Left lung (tissue), 10 donors: ENCODE data around the gene PCDHB3. TPM values are rescaled to one million over a fixed set of nuclear protein-coding genes. Genes with fewer than 3 reads are reported as not detected.
"Not testable (repeated sequence)": the region's sequence is repeated elsewhere in the genome, so short reads cannot be mapped to it uniquely, and the experiment has no call there.

Source experiments
- ATAC-seq: fragments of 200-7000 bp; cut with Tn5 transposase; one replicate; pipeline ENCODE4 v1.9.1; 2020; ENCODE audit warnings: moderate library complexity
- DNase-seq, 4 donors: peaks; one replicate each; pipeline ENCODE4 v3.0.0-alpha.2; 2013 to 2020
- H3K27ac ChIP-seq, 2 donors: fragments of 200-600 bp; sonication (generic) in 1 of 2; one replicate each; pipeline versions ENCODE4 v1.5.0 to v1.8.0; 2020 to 2021
- H3K27me3 ChIP-seq, 2 donors: fragments of 200-600 bp; sonication (generic) in 1 of 2; one replicate each; pipeline versions ENCODE4 v1.5.0 to v1.8.0; 2020 to 2021
- H3K36me3 ChIP-seq, 2 donors: fragments of 200-600 bp; sonication (generic) in 1 of 2; one replicate each; pipeline versions ENCODE4 v1.5.0 to v1.8.0; 2020 to 2021
- H3K4me1 ChIP-seq, 2 donors: fragments of 200-600 bp; one replicate each; pipeline ENCODE4 v1.8.0; 2021
- H3K4me3 ChIP-seq, 2 donors: fragments of 200-600 bp; sonication (generic) in 1 of 2; one replicate each; pipeline versions ENCODE4 v1.5.0 to v1.8.0; 2020 to 2021; ENCODE audit warnings: mild to moderate bottlenecking in 1 of 2
- H3K9me3 ChIP-seq, 2 donors: fragments of 200-600 bp; sonication (generic) in 1 of 2; one replicate each; pipeline versions ENCODE4 v1.5.0 to v1.8.0; 2020 to 2021
- intact Hi-C, 2 donors: fragments of 100-400 bp; cut with DNase I; formaldehyde crosslinking; loops; one replicate each; pipeline versions ENCODE4 v1.11.2 to v1.14.2; 2022
- polyA plus RNA-seq, 6 donors: library from polyadenylated mRNA; unstranded; fragments of 120-200 nt; gene quantifications; one replicate each; pipeline ENCODE4 v1.2.1, GENCODE V29; 2013; ENCODE audit not compliant: insufficient read length in 6 of 6
- total RNA-seq, 2 donors: library from RNA; stranded (reverse); fragmentation: NEBNext Ultra II Directional; extraction: Animal tissue kit (Norgen Biotek cat#: 25700); gene quantifications; one replicate each; pipeline ENCODE4 v1.2.1, GENCODE V29; 2021
- TF ChIP-seq, protein P1 (sequence below), 2 donors: fragments of 200-600 bp; sonication (generic) in 1 of 2; IDR thresholded peaks; one replicate each; pipeline versions ENCODE4 v1.5.0 to v1.8.0; 2021; ENCODE audit warnings: antibody characterized with exemption in 2 of 2
- donor health status: DM: no; HTN: yes; CAD: no.
- donor health status: DM: no; HTN: no; CAD: no.

The PCDHB3 gene
- total and polyA plus RNA-seq, 8 donors, result 2.0 to 4.1 (median 3.2) TPM

DNA sequence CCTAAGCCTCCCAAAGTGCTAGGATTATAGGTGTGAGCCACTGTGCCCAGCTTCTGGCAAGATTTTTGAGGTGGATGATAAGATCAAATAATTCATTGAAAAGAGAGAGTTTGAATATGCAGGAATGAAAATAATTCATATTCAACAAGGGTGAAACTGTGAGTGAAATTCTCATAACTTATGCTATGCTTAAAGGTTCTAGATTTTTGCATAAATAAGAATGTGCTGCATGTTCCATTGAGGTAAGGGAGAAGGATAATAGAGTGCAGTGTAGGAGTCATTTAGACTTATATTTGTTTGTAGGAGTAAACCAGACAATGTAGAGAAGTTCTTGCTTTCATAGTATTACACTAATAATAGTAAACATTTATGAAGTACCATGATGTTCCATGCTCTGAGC lies 18.0 kb upstream of the PCDHB3 start:
- Histone ChIP-seq H3K27ac (no peak overlapping the region), H3K27me3 (peaks cover 0 to 46% of the 10 kb centered on the region in 2 donors), H3K4me1 (no peaks in the 10 kb centered on the region), H3K9me3 (peaks cover 0 to 22% of the 10 kb centered on the region in 2 donors), H3K36me3 (no peaks in the 10 kb centered on the region), H3K4me3 (no peak overlapping the region)
- intact Hi-C loops, result no loop called here
- DNase-seq, result no peak
- TF ChIP-seq, protein P1, sequence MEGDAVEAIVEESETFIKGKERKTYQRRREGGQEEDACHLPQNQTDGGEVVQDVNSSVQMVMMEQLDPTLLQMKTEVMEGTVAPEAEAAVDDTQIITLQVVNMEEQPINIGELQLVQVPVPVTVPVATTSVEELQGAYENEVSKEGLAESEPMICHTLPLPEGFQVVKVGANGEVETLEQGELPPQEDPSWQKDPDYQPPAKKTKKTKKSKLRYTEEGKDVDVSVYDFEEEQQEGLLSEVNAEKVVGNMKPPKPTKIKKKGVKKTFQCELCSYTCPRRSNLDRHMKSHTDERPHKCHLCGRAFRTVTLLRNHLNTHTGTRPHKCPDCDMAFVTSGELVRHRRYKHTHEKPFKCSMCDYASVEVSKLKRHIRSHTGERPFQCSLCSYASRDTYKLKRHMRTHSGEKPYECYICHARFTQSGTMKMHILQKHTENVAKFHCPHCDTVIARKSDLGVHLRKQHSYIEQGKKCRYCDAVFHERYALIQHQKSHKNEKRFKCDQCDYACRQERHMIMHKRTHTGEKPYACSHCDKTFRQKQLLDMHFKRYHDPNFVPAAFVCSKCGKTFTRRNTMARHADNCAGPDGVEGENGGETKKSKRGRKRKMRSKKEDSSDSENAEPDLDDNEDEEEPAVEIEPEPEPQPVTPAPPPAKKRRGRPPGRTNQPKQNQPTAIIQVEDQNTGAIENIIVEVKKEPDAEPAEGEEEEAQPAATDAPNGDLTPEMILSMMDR (IDR thresholded peaks at IDR 0.05), result no peak
- ATAC-seq, result no peak

DNA sequence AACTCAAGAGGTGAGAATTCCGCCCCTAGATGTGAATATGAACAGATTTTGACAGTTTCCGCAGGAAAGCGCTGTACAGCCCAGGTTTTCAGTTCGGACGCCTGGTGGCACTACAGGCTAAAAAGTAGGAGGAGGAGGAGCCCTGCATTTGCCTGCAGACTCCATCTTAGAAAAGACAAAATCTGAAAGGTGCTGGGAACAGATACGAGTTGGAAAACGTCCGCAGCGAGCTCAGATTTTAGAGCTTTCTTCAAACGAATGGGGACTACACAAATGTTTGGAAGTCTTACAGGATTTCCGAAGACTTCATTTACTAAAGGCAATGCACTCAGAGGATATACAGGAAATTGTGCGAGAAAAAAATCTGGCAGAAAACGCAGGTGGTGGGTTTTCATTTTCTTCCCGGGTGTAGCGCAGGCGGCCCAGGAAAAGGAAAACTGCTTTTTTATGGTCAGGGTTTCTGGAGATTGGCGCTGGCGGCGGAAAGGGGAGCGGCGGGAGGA lies 15.7 kb upstream of the PCDHB3 start:
- intact Hi-C loops, result no loop called here
- ATAC-seq, result peak; percentile 94

DNA sequence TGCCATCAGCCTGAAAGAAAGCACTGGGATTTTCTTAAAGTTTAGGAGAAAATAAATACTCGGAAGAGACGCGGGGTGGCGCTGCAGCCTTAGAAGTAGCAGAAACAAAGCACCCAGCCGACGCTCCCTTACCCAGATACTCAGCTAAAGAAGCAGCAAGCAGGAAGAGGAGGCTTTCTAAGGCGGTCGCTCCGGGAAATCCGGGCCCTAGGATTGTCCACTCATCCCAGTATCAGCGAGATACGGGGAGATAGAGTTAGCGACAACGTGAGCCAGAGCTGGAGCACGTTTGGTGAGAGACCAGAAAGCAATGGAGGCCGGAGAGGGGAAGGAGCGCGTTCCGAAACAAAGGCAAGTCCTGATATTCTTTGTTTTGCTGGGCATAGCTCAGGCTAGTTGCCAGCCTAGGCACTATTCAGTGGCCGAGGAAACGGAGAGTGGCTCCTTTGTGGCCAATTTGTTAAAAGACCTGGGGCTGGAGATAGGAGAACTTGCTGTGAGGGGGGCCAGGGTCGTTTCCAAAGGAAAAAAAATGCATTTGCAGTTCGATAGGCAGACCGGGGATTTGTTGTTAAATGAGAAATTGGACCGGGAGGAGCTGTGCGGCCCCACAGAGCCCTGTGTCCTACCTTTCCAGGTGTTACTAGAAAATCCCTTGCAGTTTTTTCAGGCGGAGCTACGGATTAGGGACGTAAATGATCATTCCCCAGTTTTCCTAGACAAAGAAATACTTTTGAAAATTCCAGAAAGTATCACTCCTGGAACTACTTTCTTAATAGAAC lies 5.6 kb upstream of the PCDHB3 start, which contains the start of gene PCDHB2:
Gene PCDHB2 (plus strand): TSS at position 135 of the 782 bp plus-strand sequence. CDS start 176 bp downstream, at position 311.
- peak in 2 of 4 donors; percentile 54 to 59 for DNase-seq

More for the DNA sequence above, 15.7 kb upstream of the PCDHB3 start:
- Histone ChIP-seq H3K4me1 (no peaks in the 10 kb centered on the region), H3K27me3 (peaks cover 0 to 25% of the 10 kb centered on the region in 2 donors), H3K4me3 (peak overlapping the region; percentile 17 to 34), H3K9me3 (peaks cover 0 to 15% of the 10 kb centered on the region in 2 donors), H3K36me3 (no peaks in the 10 kb centered on the region), H3K27ac (peak overlapping the region; percentile 33 to 42)
- peak in 1 of 4 donors; percentile 34 for DNase-seq
- TF ChIP-seq, protein P1 (IDR thresholded peaks at IDR 0.05), result peak; percentile 31 to 40

DNA sequence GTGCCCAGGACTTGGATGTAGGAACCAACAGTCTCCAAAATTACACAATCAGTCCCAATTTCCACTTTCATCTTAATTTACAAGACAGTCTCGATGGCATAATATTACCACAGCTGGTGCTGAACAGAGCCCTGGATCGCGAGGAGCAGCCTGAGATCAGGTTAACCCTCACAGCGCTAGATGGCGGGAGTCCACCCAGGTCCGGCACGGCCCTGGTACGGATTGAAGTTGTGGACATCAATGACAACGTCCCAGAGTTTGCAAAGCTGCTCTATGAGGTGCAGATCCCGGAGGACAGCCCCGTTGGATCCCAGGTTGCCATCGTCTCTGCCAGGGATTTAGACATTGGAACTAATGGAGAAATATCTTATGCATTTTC lies 5.0 kb upstream of the PCDHB3 start:
- Histone ChIP-seq H3K27me3 (peaks cover 7 to 48% of the 10 kb centered on the region in 2 donors), H3K36me3 (no peaks in the 10 kb centered on the region), H3K27ac (no peak overlapping the region), H3K4me3 (no peak overlapping the region), H3K4me1 (no peaks in the 10 kb centered on the region), H3K9me3 (peaks cover 0 to 54% of the 10 kb centered on the region in 2 donors)
- DNase-seq (no peak), ATAC-seq (no peak)
- TF ChIP-seq, protein P1 (IDR thresholded peaks at IDR 0.05), result no peak
- intact Hi-C loops, result no loop called here

More for the DNA sequence above, 5.6 kb upstream of the PCDHB3 start, which contains the start of gene PCDHB2:
- peak within 1 kb of the TSS; percentile 5 to 16 for H3K4me3 ChIP-seq
- no peak within 1 kb of the TSS for H3K27ac ChIP-seq
- H3K27me3 ChIP-seq, result peaks cover 7 to 42% of the 10 kb centered on the region in 2 donors
- TF ChIP-seq, protein P1 (IDR thresholded peaks at IDR 0.05), result peak in 1 of 2 donors; percentile 12
- no peaks in the 10 kb centered on the region for H3K4me1 ChIP-seq
- intact Hi-C loops, result no loop called here
- no peaks in the 10 kb centered on the region for H3K36me3 ChIP-seq
- H3K9me3 ChIP-seq, result peaks cover 0 to 57% of the 10 kb centered on the region in 2 donors
- peak; percentile 63 for ATAC-seq

DNA sequence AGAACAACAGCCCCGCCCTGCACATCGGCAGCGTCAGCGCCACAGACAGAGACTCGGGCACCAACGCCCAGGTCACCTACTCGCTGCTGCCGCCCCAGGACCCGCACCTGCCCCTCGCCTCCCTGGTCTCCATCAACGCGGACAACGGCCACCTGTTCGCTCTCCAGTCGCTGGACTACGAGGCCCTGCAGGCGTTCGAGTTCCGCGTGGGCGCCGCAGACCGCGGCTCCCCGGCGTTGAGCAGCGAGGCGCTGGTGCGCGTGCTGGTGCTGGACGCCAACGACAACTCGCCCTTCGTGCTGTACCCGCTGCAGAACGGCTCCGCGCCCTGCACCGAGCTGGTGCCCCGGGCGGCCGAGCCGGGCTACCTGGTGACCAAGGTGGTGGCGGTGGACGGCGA lies 4.1 kb upstream of the PCDHB3 start:
- Histone ChIP-seq H3K9me3 (peaks cover 0 to 58% of the 10 kb centered on the region in 2 donors), H3K27me3 (peaks cover 7 to 55% of the 10 kb centered on the region in 2 donors)
- ATAC-seq, DNase-seq, H3K27ac ChIP-seq, intact Hi-C loops, H3K4me1 ChIP-seq, H3K4me3 ChIP-seq, H3K36me3 ChIP-seq: not testable (repeated sequence)

DNA sequence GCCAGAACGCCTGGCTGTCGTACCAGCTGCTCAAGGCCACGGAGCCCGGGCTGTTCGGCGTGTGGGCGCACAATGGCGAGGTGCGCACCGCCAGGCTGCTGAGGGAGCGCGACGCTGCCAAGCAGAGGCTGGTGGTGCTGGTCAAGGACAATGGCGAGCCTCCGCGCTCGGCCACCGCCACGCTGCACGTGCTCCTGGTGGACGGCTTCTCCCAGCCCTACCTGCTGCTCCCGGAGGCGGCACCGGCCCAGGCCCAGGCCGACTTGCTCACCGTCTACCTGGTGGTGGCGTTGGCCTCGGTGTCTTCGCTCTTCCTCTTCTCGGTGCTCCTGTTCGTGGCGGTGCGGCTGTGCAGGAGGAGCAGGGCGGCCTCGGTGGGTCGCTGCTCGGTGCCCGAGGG lies 3.7 kb upstream of the PCDHB3 start:
- ATAC-seq, DNase-seq, H3K4me1 ChIP-seq, H3K27ac ChIP-seq, H3K4me3 ChIP-seq, intact Hi-C loops, H3K36me3 ChIP-seq: not testable (repeated sequence)
- peaks cover 7 to 55% of the 10 kb centered on the region in 2 donors for H3K27me3 ChIP-seq
- H3K9me3 ChIP-seq, result peaks cover 0 to 60% of the 10 kb centered on the region in 2 donors
